DND-41 (cell line): ENCODE results near the gene ELMO3.

Experiments
- CTCF ChIP-seq: IDR thresholded peaks from 2 replicates; pipeline ENCODE4 v1.5.1; 2012; ENCODE audit warnings: borderline replicate concordance, low read length, moderate library complexity, mild to moderate bottlenecking; ENCODE audit not compliant: poor library complexity, severe bottlenecking; ENCODE audit errors: extremely low read depth
- EZH2 ChIP-seq: IDR thresholded peaks from 3 replicates; pipeline ENCODE4 v1.6.1; 2012; ENCODE audit warnings: borderline replicate concordance, low read depth, mild to moderate bottlenecking, moderate library complexity, low read length, inconsistent platforms; ENCODE audit not compliant: severe bottlenecking

- TF ChIP-seq CTCF (no peak), EZH2 (no peak)
Observed at GRCh38 chr16:67186550-67186950, 12.4 kb upstream of the ELMO3 start.
